NOMO-1 treated with dmso at 0.1 percent for 144 hours (cell line): Measurements from ENCODE around the gene MARK4.
A peak's percentile ranks its signal among the peaks of the same experiment; 100 is the strongest.
"Not testable (repeated sequence)": the region's sequence is repeated elsewhere in the genome, so short reads cannot be mapped to it uniquely, and the experiment has no call there.

Source experiments
- DNase-seq: peaks from one replicate; lab custom pipeline; 2025; ENCODE audit not compliant: unreplicated experiment; lab: John Stamatoyannopoulos, UW

The MARK4 gene

GRCh38 chr19:45250832-45251451 is at the start of gene MARK4:
Gene MARK4, plus strand, starts transcription at chr19:45251271. Its CDS starts 318 bp downstream, at chr19:45251589.
- DNase-seq = peak; percentile 52

GRCh38 chr19:45202637-45203036 is 48.4 kb upstream of the MARK4 start:
- DNase-seq = no peak

- DNase-seq = no peak
Measured at GRCh38 chr19:45205810-45206209, 45.3 kb upstream of the MARK4 start.

GRCh38 chr19:45206328-45206727 is 44.7 kb upstream of the MARK4 start:
- DNase-seq = no peak

DNA sequence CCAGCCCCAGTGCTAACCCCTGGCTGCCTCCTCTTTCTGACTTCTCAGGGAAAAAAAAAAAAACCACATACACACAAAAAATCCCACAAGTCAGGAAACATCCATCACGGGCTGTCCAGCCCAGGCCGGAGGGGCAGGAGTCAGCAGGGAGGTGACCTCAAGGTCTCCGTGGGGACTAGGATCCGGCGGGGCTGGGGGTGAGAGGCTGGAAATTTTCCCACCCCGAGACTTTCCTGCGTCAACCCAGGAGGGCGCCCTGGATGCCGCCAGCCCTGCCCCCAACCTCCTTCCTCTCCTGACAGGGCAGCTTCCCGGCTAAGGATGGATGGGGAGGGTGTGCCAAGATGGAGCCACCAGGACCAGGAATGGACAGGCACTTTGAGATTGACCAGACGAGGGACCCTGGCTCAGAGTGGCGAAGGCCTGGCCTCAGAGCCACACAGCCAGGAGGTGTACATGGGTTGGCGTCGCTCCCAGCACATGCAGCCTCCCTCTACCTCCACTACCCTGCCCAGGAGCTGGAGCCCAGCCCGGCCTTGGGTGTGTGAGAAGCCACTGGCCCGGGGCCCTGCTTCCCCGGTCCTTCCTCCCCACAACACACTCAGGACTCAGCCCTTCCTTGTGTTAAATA is 39.2 kb upstream of the MARK4 start:
- no peak for DNase-seq

GRCh38 chr19:45213031-45213430 is 38.0 kb upstream of the MARK4 start:
- no peak for DNase-seq

- no peak for DNase-seq
Measured at GRCh38 chr19:45215391-45216191, 35.5 kb upstream of the MARK4 start.

DNA sequence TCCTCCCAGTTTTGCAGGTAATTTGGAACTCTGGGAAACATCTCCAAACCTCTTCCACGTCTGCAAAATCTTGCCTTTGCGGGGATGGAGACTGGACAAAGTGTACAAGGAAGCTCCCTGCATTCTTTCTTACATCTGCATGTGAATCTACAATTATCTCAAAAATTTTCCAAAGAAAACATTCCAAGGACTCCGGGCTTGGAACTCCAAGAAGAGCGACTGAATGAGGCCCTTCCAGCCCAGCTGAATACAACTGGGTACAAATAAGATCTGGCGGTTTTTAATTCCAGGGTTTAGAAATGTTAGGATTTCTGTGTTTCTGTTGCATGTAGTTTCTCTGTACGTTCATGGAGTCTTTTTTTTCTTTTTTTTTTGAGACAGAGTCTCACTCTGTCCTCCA is 34.4 kb upstream of the MARK4 start:
- no peak for DNase-seq

- DNase-seq = no peak
Measured at GRCh38 chr19:45217193-45217956, 33.7 kb upstream of the MARK4 start.

GRCh38 chr19:45217957-45218334 is 33.1 kb upstream of the MARK4 start:
- DNase-seq = no peak

GRCh38 chr19:45218426-45218825 is 32.6 kb upstream of the MARK4 start:
- DNase-seq = no peak

DNA sequence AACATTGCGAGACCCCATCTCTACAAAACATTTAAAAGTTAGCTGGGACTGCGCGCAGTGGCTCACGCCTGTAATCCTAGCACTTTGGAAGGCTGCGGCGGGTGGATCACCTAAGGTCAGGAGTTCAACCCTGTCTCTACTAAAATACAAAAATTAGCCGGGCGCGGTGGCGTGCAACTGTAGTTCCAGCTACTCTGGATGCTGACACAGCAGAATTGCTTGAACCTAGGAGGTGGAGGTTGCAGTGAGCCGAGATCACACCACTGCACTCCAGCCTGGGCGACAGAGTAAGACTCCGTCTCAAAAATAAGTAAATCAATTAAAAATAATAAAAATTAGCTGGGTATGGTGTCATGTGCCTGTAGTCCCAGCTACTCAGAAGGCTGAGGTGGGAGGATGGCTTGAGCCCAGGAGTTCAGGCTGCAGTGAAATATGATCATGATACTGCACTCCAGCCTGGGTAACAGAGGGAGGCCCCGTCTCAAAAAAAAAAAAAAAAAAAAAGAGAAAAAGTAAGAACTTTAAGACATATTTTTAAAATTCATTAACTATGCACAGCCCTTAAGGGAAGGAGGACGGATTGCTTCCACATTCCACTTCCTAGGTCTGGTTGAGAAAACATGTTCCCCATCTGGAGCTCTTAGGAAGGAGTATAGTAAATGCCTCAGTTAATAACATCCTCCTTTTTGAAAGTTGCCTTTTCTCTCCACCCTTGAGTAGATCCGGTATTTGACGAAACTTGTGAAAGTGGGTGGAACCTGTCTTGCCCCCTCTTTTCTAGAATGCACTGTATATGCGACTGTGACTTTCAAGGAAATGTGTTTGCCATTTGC is 31.9 kb upstream of the MARK4 start:
- DNase-seq = peak; percentile 17

- no peak for DNase-seq
Measured at GRCh38 chr19:45222724-45223123, 28.3 kb upstream of the MARK4 start.

DNA sequence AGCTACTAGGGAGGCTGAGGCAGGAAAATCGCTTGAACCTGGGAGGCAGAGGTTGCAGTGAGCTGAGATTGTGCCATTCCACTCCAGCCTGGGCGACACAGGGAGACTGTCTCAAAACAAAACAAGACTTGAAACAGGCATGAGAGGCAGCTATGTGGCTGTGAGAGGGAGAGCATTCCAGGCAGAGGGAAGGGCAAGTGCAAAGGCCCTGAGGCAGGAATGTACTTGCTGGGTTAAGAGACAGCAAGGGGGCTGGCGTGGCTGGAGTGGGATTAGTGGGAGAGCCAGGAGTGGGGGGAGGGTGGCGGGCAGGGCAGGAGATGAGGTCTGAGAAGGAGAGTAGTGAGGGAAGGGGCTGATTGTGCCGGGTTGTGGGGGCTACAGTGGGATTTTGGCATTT is 27.2 kb upstream of the MARK4 start:
- DNase-seq = no peak

DNA sequence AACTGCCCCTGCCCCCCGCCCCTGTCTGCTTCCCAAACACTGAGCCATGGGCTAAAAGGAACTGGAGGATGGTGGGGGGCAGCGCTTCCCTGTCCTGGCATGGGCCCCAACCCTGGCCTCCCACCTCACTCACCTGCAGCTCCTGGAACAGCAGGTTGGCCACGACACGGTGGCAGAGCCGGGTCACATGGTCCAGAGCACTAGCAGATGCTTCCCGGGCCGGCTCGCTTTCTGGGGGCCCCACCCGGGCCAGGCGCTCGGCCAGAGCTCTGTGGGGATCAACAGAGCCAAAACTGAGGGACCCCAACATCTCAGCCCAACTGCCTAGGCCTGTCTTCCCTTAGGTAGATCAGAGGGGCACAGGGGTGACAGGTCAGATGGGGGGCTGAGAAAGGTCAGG is 26.4 kb upstream of the MARK4 start:
- DNase-seq = no peak

GRCh38 chr19:45229056-45229455 is 22.0 kb upstream of the MARK4 start:
- not testable (repeated sequence) for DNase-seq

DNA sequence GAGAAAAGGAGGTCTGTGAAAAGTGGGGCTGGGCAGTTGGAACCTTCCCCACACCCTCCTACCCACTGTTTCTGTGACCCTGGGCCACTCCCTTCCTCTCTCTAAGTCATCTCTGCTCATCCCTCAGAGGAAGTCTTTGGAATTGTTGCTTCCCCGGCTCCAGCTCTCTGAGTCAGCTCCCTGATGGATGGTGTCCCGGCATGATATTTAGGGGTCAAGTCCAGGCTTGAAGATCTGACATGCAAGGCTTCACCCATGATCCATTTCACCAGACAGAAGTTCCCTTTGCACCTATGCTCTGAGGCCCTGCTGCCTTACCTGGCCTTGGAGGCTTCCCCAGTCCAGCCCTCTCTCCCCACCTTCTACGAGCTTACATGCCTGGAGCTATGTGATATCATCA is 19.2 kb upstream of the MARK4 start:
- DNase-seq = no peak

DNA sequence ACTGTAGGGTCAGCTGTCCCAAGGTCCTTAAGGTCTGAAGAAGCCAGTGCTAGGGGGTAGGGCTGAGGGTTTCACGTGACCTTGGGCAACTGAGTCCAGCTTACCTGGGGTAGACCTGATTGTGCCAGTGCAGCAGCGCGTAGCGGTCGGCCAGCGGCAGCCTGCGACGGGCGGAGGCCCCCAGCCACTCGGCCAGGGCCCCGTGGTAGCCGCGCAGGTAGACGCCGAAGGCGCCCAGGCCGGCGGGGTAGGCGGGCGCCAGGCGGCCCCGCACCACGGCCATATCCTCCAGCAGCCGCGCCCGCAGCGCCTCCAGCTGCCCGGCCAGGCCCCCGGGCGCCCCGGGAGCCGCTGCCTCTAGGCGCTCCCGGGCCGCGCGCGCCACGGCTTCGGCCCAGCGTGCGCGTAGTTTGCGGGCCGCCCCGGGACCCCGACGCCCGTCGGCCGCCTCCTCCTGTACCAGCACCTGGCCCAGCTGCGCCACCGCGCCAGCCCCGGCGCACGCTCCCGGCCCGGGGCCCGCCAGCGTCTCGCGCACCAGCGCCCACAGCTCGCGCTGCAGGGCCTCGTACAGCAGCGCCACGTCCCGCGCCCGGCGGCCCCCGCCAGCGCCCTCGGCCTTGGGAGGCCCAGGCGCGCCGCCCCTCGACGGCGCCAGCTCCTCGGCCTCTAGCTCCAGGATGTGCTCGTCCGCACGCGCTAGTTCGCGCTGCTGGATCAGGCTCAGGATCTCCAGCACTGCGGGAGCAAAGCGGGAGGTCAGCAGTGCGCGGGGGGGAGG is 16.8 kb upstream of the MARK4 start:
- no peak for DNase-seq

- no peak for DNase-seq
Measured at GRCh38 chr19:45235485-45235884, 15.6 kb upstream of the MARK4 start.

DNA sequence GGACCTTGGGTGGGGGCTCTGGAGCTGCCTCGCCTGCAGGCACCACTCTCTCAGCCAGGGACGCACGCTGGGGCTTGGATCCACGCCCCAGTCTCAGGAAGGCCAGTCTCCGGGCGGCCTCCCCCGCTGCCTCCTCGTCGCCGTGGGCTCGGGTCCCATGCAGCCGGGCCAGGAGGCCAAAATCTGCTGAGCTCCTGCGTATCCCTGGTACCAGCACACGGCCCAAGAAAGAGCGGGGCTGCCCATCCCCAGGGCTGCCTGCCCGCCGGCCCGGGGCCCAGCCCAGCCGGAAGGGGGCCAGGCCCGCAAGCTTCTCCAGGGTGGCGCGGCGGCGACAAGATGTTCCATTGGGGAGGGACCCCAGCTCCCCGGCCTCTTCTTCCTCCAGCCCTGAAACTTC is 12.5 kb upstream of the MARK4 start:
- no peak for DNase-seq
